GM18873 (cell line): ENCODE results near the gene RRP7A.
"Not testable (repeated sequence)": the region's sequence is repeated elsewhere in the genome, so short reads cannot be mapped to it uniquely, and the experiment has no call there.

Experiments used
- ATAC-seq: cut with Tn5 transposase; IDR thresholded peaks from one replicate; pipeline ENCODE4 v1.9.1; 2021; ENCODE audit warnings: mild to moderate bottlenecking, moderate library complexity, moderate number of reproducible peaks; ENCODE audit not compliant: unreplicated experiment, low FRiP score

RRP7A gene

DNA sequence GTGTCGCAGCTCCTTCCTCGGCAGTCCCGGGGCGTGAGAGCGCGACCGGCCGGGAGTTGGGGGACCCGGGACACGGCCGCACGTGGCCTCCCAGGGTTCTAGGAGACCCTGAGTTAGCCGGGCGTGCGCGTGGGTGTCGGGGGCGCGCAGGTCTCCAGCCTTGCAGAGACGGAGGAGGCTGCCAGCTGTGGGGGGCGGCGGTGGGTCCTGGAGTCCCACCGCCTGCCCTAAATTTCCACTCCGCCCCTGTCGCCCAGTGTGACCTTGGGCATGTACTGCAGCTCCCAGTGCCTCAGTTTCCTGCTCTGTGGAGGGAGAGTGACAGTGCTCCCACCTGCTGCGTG is 18.8 kb downstream of the RRP7A start:
- ATAC-seq, result no peak

- ATAC-seq, result no peak
These were observed 19.3 kb downstream of the RRP7A start for GRCh38 chr22:42500161-42500835.

DNA sequence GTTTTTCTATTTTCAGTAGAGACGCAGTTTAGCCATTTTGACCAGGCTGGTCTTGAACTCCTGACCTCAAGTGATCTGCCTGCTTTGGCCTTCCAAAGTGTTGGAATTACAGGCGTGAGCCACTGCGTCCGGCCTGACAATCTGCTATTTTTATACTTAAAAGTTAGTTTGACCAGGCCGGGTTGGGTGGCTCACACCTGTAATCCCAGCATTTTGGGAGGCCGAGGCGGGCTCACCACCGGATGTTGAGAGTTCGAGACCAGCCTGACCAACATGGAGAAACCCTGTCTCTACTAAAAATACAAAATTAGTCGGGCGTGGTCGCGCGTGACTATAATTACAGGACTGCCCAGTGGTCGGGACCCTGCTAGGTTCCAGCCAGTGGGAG is 19.8 kb downstream of the RRP7A start:
- ATAC-seq, result not testable (repeated sequence)

DNA sequence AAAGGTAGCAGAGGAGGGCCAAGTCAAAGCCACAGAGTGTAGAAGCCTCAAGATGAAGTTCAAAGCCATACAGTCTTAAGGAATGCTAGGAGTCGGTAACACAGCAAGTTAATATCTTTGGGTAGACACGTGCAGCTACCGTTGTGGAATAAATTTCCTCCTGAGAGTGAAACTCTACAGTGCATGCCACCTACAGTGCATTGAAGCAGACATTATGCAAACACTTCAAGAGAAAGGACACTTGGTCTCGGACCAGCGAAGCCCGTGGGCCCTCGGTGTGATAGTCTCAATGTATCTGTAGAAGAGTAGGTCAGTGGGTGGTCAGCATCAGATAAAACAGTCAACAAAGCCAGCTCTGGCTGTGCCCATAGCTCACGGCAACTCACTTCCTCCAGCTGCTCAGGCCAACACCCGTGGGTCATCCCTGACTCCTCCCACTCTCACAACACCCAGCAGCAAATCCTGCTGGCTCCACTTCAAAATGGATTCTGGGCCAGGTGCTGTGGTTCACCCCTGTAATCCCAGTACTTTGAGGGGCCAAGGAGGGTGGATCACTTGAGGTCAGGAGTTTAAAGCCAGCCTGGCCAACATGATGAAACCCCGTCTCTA is 24.0 kb downstream of the RRP7A start:
- ATAC-seq, result not testable (repeated sequence)

GRCh38 chr22:42493393-42493792 is 26.2 kb downstream of the RRP7A start:
- ATAC-seq, result no peak

GRCh38 chr22:42492323-42492690 is 27.3 kb downstream of the RRP7A start:
- no peak for ATAC-seq

DNA sequence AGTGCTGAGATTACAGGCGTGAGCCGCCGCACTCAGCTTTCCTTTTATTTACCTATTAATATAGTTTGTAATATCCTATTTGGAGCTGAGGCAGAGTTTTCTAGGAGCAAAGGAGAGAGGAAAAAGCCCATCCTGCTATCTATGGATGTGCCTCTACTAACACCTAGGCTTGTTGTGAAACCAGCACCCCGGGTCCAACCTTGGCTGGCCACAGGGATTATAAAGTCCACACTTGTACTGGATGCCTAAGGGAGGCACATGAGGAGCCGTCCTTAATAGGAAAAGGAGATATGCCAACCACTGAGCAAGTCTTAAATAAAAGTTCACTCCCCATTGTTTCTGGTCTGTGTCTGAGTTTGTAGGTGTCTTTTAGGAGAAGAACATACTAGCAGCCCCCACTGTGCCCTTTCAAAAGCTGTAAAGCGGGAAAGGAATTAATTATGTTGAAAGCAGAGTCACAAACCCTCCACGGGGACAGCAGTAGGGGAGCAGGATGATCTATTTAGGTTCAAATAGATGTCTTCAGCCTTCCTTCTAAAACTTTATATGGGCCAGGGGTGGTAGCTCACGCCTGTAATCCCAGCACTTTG is 29.3 kb downstream of the RRP7A start:
- ATAC-seq, result no peak

GRCh38 chr22:42489000-42489399 is 30.6 kb downstream of the RRP7A start:
- no peak for ATAC-seq

DNA sequence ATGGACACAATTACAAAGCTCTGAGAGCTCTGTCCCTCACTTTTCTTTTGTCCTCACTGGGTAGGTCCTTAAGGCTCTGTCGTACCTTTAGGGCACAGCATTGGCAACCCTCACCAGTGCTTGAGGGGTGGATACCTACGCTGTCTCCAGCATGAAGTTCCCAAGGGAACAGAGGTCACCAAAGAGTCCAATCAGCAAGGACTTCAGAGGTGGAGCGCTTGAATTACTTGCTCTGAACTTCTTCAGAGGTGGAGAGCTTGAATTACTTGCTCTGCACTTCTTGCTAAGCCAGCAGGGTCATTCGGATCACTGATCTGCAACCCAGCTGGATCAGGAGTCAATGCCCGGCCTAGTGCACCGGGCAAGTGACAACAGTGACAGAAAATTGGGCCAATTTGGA is 35.1 kb downstream of the RRP7A start:
- ATAC-seq, result no peak

DNA sequence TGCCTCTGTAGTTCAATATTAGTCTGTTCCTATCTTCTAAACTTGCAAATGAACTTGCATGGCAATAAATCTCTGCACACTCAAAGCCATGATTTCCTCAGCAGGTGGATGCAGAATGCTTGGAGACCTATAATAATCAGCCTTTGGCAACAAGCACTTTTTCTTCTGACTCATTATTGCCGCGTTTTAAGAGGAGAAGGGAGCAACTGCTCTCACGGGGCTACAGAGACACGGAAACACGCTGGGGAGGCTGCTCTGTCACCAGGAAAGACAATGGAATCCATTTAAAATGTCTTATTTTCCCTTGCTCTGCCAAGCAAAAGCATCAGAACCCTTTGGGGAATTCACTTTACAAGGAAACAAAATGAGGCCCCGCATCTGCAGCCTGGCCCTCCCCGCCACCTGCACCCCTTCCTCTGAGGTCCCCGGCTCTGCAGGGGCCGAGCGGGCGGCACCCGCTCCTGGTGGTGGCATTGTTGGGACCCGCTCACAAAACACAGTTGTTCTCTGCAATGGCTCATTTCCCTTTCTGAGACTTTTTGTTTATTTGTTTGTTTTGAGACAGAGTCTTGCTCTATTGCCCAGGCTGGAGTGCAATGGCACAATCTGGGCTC is 35.9 kb downstream of the RRP7A start:
- not testable (repeated sequence) for ATAC-seq

DNA sequence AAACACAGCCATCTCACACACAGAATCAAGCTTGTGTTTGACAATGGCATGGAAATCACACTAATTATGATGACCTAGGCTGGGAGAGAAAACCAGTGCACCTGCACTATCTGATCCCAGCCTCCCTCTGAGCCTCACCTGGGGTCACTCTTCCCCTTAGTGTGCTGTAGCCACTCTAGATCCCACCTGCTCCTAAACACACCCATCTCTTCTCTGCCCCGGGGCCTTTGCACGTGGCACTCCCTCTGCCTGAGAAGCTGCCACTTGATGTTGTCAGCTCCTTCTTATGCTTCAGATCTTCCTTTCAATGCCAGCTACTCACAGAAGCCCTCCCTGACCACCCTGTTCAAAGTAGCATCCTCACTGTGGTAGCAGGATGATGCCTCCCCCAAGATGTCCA is 44.5 kb downstream of the RRP7A start:
- no peak for ATAC-seq

DNA sequence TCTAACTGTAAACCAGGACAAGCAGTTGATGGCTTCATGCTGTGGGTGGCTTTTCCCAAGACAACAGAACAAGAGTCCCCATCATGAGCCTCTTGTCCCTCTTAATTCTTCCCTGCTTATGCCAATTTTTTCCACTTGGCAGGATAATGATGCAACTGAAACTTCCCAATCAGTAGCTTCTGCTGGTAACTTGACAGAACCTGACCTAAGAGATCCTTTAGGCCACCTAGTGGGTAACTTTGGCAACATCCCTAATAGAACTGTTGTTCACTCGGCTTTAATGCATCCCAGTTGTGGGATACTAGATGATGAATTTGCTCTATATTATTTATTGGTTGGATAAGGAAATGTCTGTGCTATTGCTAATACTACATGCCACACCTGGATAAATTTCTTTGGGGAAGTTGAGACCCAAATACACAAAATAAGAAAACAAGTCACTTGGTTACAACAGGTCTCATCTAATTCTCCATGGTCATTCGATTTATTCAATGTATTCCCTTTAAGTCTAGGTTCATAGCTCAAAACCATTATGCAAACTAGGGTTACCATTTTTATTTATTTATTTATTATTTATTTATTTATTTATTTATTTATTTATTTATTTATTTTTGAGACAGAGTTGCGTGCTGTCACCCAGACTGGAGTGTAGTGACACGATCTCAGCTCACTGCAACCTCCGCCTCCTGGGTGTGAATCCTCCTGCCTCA is 46.0 kb downstream of the RRP7A start:
- no peak for ATAC-seq

GRCh38 chr22:42472671-42473070 is 46.9 kb downstream of the RRP7A start:
- no peak for ATAC-seq

GRCh38 chr22:42471441-42471840 is 48.2 kb downstream of the RRP7A start:
- ATAC-seq, result no peak

GRCh38 chr22:42470366-42471082 is 49.1 kb downstream of the RRP7A start:
- ATAC-seq, result no peak

- no peak for ATAC-seq
These were observed 50.8 kb downstream of the RRP7A start for GRCh38 chr22:42468841-42469240.

- ATAC-seq, result no peak
These were observed 57.6 kb downstream of the RRP7A start for GRCh38 chr22:42462016-42462415.

- ATAC-seq, result no peak
These were observed 58.1 kb downstream of the RRP7A start for GRCh38 chr22:42461511-42461910.
